Rectal smooth muscle tissue (tissue), 1 donor: Measurements from ENCODE around the gene MIEF2.
"Not testable (repeated sequence)": the region's sequence is repeated elsewhere in the genome, so short reads cannot be mapped to it uniquely, and the experiment has no call there.

Source experiments
- H3K27ac ChIP-seq: one replicate; pipeline ENCODE4 v1.7.0; 2013; ENCODE audit warnings: low read depth, low read length, inconsistent platforms
- H3K27me3 ChIP-seq: one replicate; pipeline ENCODE4 v1.7.0; 2013; ENCODE audit warnings: low read length; ENCODE audit not compliant: control insufficient read depth, insufficient read depth
- H3K36me3 ChIP-seq: one replicate; pipeline ENCODE4 v1.7.0; 2013; ENCODE audit warnings: low read length; ENCODE audit not compliant: control insufficient read depth, insufficient read depth
- H3K4me1 ChIP-seq: one replicate; pipeline ENCODE4 v1.7.0; 2013; ENCODE audit warnings: low read length; ENCODE audit not compliant: control insufficient read depth, insufficient read depth
- H3K4me3 ChIP-seq: one replicate; pipeline ENCODE4 v1.7.0; 2013; ENCODE audit warnings: low read length
- H3K9ac ChIP-seq: one replicate; pipeline ENCODE4 v1.7.0; 2013; ENCODE audit warnings: low read length

Gene MIEF2, protein sequence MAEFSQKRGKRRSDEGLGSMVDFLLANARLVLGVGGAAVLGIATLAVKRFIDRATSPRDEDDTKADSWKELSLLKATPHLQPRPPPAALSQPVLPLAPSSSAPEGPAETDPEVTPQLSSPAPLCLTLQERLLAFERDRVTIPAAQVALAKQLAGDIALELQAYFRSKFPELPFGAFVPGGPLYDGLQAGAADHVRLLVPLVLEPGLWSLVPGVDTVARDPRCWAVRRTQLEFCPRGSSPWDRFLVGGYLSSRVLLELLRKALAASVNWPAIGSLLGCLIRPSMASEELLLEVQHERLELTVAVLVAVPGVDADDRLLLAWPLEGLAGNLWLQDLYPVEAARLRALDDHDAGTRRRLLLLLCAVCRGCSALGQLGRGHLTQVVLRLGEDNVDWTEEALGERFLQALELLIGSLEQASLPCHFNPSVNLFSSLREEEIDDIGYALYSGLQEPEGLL

DNA sequence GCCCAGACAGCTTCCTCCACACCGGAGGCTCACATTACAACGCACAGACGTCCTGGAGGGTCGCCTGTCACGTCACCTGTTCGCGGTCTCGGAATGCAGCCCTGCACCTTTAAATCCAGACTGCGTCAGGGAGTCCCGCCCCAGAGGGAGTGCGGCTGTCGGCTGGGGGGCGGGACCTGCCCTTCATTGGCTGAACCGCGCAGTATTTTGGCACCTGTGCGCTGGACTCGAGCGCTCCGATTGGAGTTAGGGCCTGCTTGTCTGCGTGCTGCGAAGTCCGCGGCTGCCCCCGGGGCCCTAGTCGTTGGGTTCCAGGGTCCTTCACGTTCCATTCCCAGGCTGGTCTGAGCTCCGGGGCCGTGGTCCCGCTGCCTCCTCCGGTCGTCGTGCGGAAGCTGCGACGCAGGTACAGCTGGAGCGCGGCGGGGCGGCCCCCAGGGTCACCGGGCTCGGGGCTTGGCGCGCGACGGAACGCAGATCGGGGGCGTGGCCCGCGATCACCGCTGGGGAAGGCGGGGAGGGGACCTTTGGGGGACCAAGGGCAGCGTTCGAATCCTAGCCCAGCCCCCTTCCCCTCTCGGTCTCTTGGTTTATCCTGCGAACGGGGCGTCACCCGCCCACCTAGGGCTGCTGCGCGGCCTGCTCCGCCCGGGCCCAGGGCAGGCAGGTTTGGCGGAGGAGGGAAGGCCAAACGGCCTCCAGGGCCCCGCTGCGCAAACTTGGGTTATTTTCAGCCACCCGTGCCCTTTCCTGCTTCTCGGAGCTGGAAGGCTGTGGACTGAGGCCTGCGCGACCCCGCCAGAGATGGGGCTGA, at the start of gene MIEF2:
Gene MIEF2, plus strand, starts transcription at position 331 of the 814 bp plus-strand sequence. CDS start 2,059 bp downstream, outside the sequence.
- Histone ChIP-seq H3K27me3 (no peaks in the 10 kb centered on the region), H3K4me1 (peaks cover 25% of the 10 kb centered on the region), H3K4me3 (peak within 1 kb of the TSS; percentile 79), H3K9ac (peak within 1 kb of the TSS; percentile 50), H3K36me3 (peaks cover 28% of the 10 kb centered on the region), H3K27ac (peak within 1 kb of the TSS; percentile 92)

- peaks cover 10% of the 10 kb centered on the region for H3K36me3 ChIP-seq
- H3K4me3 ChIP-seq = no peak overlapping the region
- no peaks in the 10 kb centered on the region for H3K27me3 ChIP-seq
- H3K9ac ChIP-seq = no peak overlapping the region
- H3K27ac ChIP-seq = no peak overlapping the region
- no peaks in the 10 kb centered on the region for H3K4me1 ChIP-seq
Observed at GRCh38 chr17:18213666-18214270, 46.7 kb upstream of the MIEF2 start.

GRCh38 chr17:18216906-18217305, 43.6 kb upstream of the MIEF2 start:
- H3K36me3 ChIP-seq, H3K27ac ChIP-seq, H3K4me1 ChIP-seq, H3K27me3 ChIP-seq, H3K4me3 ChIP-seq, H3K9ac ChIP-seq: not testable (repeated sequence)

DNA sequence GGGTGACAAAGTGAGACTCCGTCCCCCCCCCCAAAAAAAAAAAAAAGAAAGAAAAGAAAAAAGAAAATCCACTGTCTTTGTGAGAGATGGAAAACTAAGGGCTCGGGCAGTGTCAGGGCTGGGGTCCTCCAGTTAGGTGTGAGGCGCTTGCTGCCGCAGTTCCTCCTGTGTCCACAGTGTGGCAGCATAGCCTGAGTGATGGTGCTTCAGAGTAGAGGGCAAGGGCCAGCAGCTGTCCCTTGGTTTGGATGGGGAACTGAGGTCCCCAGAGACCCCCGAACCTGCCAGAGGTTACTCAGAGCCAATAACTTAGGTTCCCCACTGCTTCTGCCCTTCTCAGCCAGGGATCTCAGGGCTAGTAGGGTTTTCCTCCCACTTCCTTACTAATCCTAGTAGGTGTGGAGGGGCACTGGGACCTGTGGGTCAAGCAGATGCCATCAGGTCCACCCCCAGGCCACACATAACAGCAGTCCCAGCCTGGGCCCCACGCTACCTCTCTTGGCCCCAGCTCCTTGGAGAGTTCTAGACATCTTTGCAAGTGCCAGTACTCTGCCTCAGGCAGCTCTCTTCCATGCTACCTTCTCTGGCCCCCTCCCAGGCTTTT, 42.9 kb upstream of the MIEF2 start:
- Histone ChIP-seq H3K27ac (no peak overlapping the region), H3K4me3 (no peak overlapping the region), H3K9ac (no peak overlapping the region), H3K27me3 (no peaks in the 10 kb centered on the region), H3K4me1 (no peaks in the 10 kb centered on the region), H3K36me3 (no peaks in the 10 kb centered on the region)

- Histone ChIP-seq H3K36me3 (no peaks in the 10 kb centered on the region), H3K27ac (no peak overlapping the region), H3K4me3 (no peak overlapping the region), H3K27me3 (no peaks in the 10 kb centered on the region), H3K4me1 (no peaks in the 10 kb centered on the region), H3K9ac (no peak overlapping the region)
Observed at GRCh38 chr17:18218756-18219415, 41.6 kb upstream of the MIEF2 start.

- Histone ChIP-seq H3K9ac (no peak overlapping the region), H3K27ac (no peak overlapping the region)
Observed at GRCh38 chr17:18224053-18224386, 36.4 kb upstream of the MIEF2 start.

DNA sequence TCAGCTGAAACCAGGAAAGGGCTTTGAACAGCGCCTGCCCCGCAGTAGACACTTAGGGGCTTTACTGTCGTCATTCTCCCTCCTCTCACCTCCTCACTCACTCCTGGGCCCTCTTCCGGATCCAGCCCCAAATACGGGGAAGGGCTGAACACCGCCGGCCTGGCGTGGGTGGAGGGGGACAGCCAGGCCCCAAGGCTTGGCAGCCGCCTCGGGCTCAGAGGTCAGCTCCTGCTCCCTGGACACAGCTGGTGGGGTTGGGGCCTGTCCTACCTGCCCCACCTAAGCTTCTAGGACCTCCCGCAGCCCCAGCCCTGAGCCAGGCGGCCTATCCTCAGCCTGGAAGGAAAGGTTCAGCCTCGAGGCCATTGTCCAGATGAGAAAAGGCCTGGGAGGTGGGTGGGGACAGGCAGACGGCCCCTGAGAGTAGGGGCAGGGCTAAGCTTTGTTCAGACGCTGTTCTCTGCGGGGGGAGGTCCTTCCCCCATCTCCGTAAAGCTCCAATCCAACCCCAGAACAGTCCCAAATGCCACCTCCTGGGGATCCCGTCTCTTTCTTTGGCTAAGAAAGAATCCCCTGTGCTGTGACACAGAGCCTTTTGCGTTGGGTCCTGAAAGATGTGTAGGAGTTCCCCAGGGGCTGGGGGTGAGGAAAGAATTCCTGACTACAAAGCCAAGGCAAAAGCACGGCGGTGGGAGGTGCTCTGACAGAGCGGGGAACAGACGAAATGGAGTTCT, 35.9 kb upstream of the MIEF2 start:
- Histone ChIP-seq H3K27me3 (no peaks in the 10 kb centered on the region), H3K4me3 (peak overlapping the region; percentile 61), H3K36me3 (no peaks in the 10 kb centered on the region), H3K4me1 (peaks cover 6% of the 10 kb centered on the region), H3K27ac (no peak overlapping the region), H3K9ac (no peak overlapping the region)

More at GRCh38 chr17:18224053-18224386, 36.4 kb upstream of the MIEF2 start:
- Histone ChIP-seq H3K36me3 (no peaks in the 10 kb centered on the region), H3K27me3 (no peaks in the 10 kb centered on the region), H3K4me3 (no peak overlapping the region), H3K4me1 (peaks cover 6% of the 10 kb centered on the region)

DNA sequence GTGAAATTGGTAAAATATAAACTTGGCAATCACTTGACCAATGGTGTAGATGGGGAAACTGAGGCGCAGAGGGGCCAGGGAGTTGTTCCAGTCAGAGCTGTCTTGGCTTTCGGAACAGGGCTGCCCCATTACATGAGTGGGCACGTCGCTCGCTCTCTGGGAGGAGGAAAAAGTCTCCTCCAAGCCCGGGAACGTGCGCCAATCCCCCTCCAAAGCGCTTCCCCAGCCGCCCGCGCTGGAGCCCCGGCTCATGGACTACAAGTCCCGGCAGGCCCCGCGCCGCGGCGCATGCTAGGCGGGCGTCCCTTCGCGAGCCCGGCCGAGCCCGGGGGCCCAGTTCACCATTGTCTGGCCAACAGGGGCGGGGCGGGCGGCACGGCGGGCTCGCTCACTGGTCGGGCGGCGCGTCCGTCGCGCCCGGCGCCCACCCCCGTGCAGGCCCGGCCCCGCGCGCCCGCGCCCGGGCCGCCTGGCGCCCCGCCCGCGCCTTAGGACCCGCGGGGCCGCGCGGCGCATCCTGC, 35.3 kb upstream of the MIEF2 start, which contains the start of gene LLGL1:
Gene LLGL1, plus strand, starts transcription at position 515 of the 521 bp plus-strand sequence. CDS start 48 bp downstream, outside the sequence.
- peak within 1 kb of the TSS; percentile 12 for H3K9ac ChIP-seq
- no peaks in the 10 kb centered on the region for H3K27me3 ChIP-seq
- H3K27ac ChIP-seq = no peak within 1 kb of the TSS
- H3K36me3 ChIP-seq = no peaks in the 10 kb centered on the region
- H3K4me3 ChIP-seq = peak within 1 kb of the TSS; percentile 67
- peaks cover 6% of the 10 kb centered on the region for H3K4me1 ChIP-seq

GRCh38 chr17:18225642-18226283, 34.7 kb upstream of the MIEF2 start:
- Histone ChIP-seq H3K27me3 (no peaks in the 10 kb centered on the region), H3K27ac (no peak overlapping the region), H3K9ac (peak overlapping the region; percentile 12), H3K36me3 (no peaks in the 10 kb centered on the region), H3K4me1 (peaks cover 6% of the 10 kb centered on the region), H3K4me3 (peak overlapping the region; percentile 67)

DNA sequence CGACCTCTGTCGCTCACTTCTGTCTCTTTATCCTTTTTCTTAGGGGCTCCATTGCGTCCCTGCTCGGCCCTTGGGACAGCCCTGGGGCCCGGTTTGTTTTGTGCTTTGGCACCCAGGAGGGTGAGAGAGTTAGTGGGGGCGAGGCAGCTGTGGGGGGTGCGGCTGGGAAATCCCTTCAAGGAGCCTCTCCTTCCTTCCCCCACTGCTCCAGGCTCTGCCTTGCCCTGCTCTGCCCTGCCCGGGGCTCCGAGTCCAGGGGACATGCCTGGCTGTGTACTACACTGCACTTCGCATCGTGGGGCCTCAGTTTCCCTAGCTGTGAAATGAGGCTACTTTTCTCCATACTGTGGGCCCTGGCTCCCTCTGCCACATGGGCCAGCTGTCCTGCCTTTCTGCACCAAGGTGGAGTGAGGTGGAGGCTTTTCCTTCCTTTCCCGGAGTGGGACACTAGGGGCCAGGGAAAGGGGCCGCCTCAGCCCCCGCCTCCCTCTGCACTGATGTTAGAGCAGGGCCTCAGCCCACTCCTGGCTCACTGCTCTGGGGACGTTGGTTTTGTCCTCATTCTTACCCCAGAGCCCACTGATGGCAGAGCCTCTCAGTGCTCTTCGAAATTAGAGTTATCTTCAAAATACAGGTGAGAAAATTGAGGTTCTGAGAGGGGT, 34.0 kb upstream of the MIEF2 start:
- peak overlapping the region; percentile 67 for H3K4me3 ChIP-seq
- H3K27ac ChIP-seq = no peak overlapping the region
- H3K4me1 ChIP-seq = peaks cover 6% of the 10 kb centered on the region
- no peaks in the 10 kb centered on the region for H3K27me3 ChIP-seq
- H3K36me3 ChIP-seq = no peaks in the 10 kb centered on the region
- H3K9ac ChIP-seq = no peak overlapping the region
